SK-N-SH (cell line): ENCODE measurements around the gene PPIP5K2.

Experiments
- GATA2 ChIP-seq: sonication (generic); formaldehyde crosslinking; IDR thresholded peaks from 2 replicates; pipeline ENCODE4 v1.5.0; 2020; ENCODE audit warnings: mild to moderate bottlenecking, missing genetic modification reagents
- NFIC ChIP-seq: IDR thresholded peaks from 2 replicates; pipeline ENCODE4 v1.4.0; 2012; ENCODE audit warnings: borderline replicate concordance
- TF ChIP-seq, protein P1 (sequence below): fragments of 200-600 bp; sonication (generic); IDR thresholded peaks from 2 replicates; pipeline ENCODE4 v1.6.1; 2017; ENCODE audit warnings: antibody characterized with exemption, mild to moderate bottlenecking, moderate library complexity

GRCh38 chr5:103216137-103216536 lies 96.0 kb downstream of the PPIP5K2 start:
- no peak for TF ChIP-seq NFIC
- TF ChIP-seq, protein P1, sequence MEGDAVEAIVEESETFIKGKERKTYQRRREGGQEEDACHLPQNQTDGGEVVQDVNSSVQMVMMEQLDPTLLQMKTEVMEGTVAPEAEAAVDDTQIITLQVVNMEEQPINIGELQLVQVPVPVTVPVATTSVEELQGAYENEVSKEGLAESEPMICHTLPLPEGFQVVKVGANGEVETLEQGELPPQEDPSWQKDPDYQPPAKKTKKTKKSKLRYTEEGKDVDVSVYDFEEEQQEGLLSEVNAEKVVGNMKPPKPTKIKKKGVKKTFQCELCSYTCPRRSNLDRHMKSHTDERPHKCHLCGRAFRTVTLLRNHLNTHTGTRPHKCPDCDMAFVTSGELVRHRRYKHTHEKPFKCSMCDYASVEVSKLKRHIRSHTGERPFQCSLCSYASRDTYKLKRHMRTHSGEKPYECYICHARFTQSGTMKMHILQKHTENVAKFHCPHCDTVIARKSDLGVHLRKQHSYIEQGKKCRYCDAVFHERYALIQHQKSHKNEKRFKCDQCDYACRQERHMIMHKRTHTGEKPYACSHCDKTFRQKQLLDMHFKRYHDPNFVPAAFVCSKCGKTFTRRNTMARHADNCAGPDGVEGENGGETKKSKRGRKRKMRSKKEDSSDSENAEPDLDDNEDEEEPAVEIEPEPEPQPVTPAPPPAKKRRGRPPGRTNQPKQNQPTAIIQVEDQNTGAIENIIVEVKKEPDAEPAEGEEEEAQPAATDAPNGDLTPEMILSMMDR, result no peak
- TF ChIP-seq GATA2 (CRISPR knock-in tag), result no peak
